ENCODE data around the gene TIPARP. TPM values are rescaled to one million over a fixed set of nuclear protein-coding genes. Genes with fewer than 3 reads are reported as not detected.

Gene TIPARP
- total RNA-seq, 1 donor from 2014 or later: 58.0 TPM

- DNase-seq (no peak), ATAC-seq (no peak)
- Histone ChIP-seq H3K4me3 (no peak overlapping the region), H3K36me3 (no peaks in the 10 kb centered on the region), H3K27me3 (ENCODE audit: low read depth) (no peaks in the 10 kb centered on the region), H3K27ac (no peak overlapping the region), H3K4me1 (no peaks in the 10 kb centered on the region), H3K9me3 (no peaks in the 10 kb centered on the region)
- TF ChIP-seq, protein P1, sequence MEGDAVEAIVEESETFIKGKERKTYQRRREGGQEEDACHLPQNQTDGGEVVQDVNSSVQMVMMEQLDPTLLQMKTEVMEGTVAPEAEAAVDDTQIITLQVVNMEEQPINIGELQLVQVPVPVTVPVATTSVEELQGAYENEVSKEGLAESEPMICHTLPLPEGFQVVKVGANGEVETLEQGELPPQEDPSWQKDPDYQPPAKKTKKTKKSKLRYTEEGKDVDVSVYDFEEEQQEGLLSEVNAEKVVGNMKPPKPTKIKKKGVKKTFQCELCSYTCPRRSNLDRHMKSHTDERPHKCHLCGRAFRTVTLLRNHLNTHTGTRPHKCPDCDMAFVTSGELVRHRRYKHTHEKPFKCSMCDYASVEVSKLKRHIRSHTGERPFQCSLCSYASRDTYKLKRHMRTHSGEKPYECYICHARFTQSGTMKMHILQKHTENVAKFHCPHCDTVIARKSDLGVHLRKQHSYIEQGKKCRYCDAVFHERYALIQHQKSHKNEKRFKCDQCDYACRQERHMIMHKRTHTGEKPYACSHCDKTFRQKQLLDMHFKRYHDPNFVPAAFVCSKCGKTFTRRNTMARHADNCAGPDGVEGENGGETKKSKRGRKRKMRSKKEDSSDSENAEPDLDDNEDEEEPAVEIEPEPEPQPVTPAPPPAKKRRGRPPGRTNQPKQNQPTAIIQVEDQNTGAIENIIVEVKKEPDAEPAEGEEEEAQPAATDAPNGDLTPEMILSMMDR (IDR thresholded peaks at IDR 0.05): no peak
- intact Hi-C loops (cut with DNase I): no loop called here
Observed at GRCh38 chr3:156725682-156726081, 51.3 kb downstream of the TIPARP start.

DNA sequence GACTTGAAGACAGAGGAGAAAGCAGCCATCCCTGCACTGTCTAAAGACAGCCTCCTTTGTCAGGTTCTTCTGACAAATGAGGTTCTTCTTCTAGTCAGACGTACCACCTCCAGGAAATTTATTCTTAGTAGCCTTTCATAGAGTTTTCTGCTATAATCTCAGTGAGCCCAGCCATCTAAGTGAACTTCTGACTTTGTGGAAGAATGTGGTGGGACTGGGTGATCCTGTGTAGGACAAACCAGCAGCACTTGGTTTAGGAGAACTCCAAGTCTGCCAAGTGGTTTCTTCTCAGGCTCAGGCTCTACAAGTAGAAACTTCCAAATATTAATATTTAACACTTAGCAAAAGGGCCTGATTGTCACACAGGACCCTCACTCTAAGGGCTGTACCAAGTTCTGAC lies 52.1 kb downstream of the TIPARP start:
- no peak for ATAC-seq
- H3K36me3 ChIP-seq: no peaks in the 10 kb centered on the region
- H3K27ac ChIP-seq: no peak overlapping the region
- H3K27me3 ChIP-seq (ENCODE audit: low read depth): no peaks in the 10 kb centered on the region
- no peak for DNase-seq
- no peak overlapping the region for H3K4me3 ChIP-seq
- TF ChIP-seq, protein P1 (IDR thresholded peaks at IDR 0.05): no peak
- no peaks in the 10 kb centered on the region for H3K4me1 ChIP-seq
- H3K9me3 ChIP-seq: no peaks in the 10 kb centered on the region
- intact Hi-C loops (cut with DNase I): no loop called here

DNA sequence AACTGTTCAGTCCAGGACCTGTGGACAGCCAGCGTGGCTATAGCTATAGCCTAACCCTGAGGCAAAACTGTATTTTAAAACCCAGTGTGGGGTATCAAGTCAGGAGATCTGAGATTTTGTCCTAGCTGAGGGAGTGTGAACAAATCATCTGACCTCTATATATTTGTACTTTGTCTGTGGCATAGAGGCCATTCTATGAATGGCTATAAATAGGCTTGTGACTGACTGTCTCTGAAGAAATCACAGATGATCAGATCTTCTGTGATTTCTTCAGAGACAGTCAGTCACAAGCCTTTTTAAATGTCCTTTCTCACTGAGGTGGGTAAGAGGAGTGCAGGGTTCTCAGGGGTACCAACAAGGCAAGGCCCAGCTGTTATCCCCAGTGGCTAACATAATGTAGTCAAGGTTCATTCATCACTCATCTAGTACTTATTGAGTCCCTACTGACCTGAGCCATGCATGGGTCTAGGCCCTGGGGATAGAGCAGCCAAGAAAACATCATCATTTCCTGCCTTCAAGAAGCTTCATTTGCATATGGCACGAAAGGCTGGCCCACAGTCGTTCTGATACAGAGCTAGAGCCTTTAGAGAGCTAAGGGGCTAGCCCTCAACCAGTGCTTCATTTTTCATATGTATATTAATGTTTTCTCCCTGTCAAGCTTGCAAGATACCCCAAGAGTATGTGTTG lies 53.3 kb downstream of the TIPARP start:
- ATAC-seq: no peak
- DNase-seq: no peak
- Histone ChIP-seq H3K9me3 (no peaks in the 10 kb centered on the region), H3K4me1 (no peaks in the 10 kb centered on the region), H3K4me3 (no peak overlapping the region), H3K27ac (no peak overlapping the region), H3K36me3 (no peaks in the 10 kb centered on the region), H3K27me3 (ENCODE audit: low read depth) (no peaks in the 10 kb centered on the region)
- TF ChIP-seq, protein P1 (IDR thresholded peaks at IDR 0.05): no peak
- intact Hi-C loops (cut with DNase I): no loop called here

DNA sequence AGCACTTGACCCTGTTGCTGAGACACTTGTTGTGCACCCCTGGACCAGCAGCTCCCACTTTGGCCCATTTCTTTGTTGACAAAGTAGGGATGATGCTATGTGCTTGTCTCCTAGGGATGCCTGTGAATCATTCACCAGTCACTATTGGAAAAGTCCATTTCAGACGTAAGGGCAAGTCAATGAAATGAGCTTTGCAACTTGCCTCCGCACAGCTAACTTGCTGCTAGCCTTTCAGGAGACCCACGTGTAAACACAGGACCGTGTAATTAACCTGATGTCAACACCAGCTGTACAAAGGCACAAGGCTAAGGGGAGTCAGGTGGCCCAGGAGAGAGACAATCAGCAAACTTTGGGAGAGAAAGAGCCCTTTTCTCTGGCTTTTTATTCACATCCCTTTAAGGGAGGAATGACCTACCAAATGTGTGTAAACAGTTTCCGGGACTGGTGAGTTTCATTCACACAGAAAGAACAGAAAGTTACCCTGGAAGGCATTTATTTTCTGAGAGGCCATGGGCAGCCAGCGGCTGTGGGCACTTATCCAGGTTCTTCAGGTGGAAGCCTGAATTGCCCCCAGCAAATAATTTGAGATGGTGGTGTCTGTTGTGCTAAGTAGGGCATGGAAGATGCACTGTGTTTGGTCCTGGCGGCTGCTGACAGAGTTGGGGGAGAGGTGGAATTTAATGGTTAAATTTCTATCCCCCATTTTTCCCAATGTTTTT lies 54.0 kb downstream of the TIPARP start:
- no peak overlapping the region for H3K4me3 ChIP-seq
- no peak overlapping the region for H3K27ac ChIP-seq
- H3K4me1 ChIP-seq: no peaks in the 10 kb centered on the region
- H3K9me3 ChIP-seq: no peaks in the 10 kb centered on the region
- TF ChIP-seq, protein P1 (IDR thresholded peaks at IDR 0.05): no peak
- H3K27me3 ChIP-seq (ENCODE audit: low read depth): no peaks in the 10 kb centered on the region
- ATAC-seq (no peak), DNase-seq (no peak)
- intact Hi-C loops (cut with DNase I): no loop called here
- no peaks in the 10 kb centered on the region for H3K36me3 ChIP-seq

DNA sequence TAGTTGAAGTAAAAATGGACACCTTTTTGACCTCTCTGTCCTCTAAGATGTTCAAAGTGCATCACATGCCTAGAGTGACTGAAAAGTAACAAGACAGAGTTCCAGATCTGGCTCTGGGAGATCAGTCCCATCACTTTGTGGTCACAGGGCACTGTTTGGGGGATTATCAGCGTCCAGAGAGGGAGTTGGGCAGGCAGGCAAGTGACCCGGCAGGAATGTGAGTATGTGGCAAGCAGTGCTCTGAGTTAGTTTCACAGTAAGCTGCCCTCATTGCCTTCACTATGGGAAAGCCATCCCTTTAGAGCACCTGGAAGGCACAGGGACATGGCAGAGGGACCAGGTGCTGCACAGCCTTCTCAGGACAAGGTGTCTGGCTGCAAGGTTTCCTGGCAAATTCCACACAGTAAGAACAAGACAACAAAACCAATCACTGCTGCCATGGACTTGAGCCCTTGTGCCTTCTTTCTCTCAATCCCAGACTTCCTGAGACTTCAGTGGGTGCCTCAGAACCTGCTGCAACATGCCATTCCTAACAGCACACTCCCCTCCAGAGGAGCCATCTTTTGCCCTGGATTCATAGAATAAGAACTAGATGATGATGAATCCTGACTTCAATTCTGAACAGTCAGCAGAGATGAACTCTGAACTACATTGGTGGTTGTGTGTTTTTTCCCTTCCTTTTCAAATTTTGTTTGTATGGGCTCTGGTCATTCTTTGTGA lies 55.2 kb downstream of the TIPARP start:
- H3K27ac ChIP-seq: no peak overlapping the region
- TF ChIP-seq, protein P1 (IDR thresholded peaks at IDR 0.05): no peak
- no peak for DNase-seq
- H3K4me3 ChIP-seq: no peak overlapping the region
- no peaks in the 10 kb centered on the region for H3K4me1 ChIP-seq
- no peaks in the 10 kb centered on the region for H3K36me3 ChIP-seq
- no peaks in the 10 kb centered on the region for H3K27me3 ChIP-seq (ENCODE audit: low read depth)
- ATAC-seq: peak in 1 of 2 donors; percentile 23
- intact Hi-C loops (cut with DNase I): no loop called here
- H3K9me3 ChIP-seq: no peaks in the 10 kb centered on the region

Data from lower lobe of right lung (tissue), 2 donors.